ENCODE measurements around the gene RAB29. TPM values are rescaled to one million over a fixed set of nuclear protein-coding genes. Genes with fewer than 3 reads are reported as not detected.

The RAB29 gene

Small RNAs within 50 kb of the gene (small RNA-seq; reads per million reads assigned to genes)
- not detected for gene RF00139 (ENCODE audit: insufficient read depth)
